Gastroesophageal sphincter (tissue), 4 donors: ENCODE results near the gene RAB11A. TPM values are rescaled to one million over a fixed set of nuclear protein-coding genes. Genes with fewer than 3 reads are reported as not detected.

Experiments used
- ATAC-seq: fragments of 150-250 bp; one replicate; pipeline ENCODE4 v1.9.1; 2016; ENCODE audit warnings: mild to moderate bottlenecking, moderate library complexity
- H3K27ac ChIP-seq, 4 donors: fragments of 200-600 bp; sonication (generic) in 3 of 4; 1 replicate in 3 of 4; 2 replicates in 1 of 4; pipeline ENCODE4 v1.5.1; 2016 to 2019
- H3K27me3 ChIP-seq: fragments of 200-600 bp; sonication (generic); one replicate; pipeline ENCODE4 v1.5.1; 2019
- H3K36me3 ChIP-seq, 2 donors: fragments of 200-600 bp; sonication (generic); one replicate each; pipeline ENCODE4 v1.5.1; 2019; ENCODE audit warnings: control low read depth in 1 of 2
- H3K4me1 ChIP-seq, 3 donors: fragments of 200-600 bp; sonication (generic); 1 replicate in 2 of 3; 2 replicates in 1 of 3; pipeline ENCODE4 v1.5.1; 2016 to 2019; ENCODE audit warnings: control low read depth in 2 of 3
- H3K4me3 ChIP-seq, 2 donors: fragments of 200-600 bp; sonication (generic); one replicate each; pipeline ENCODE4 v1.5.1; 2019; ENCODE audit warnings: mild to moderate bottlenecking in 1 of 2, moderate library complexity in 1 of 2
- H3K9me3 ChIP-seq, 3 donors: fragments of 200-600 bp; sonication (generic); one replicate each; pipeline ENCODE4 v1.5.1; 2017 to 2019; ENCODE audit warnings: control low read depth in 2 of 3
- CTCF ChIP-seq, 4 experiments: fragments of 200-600 bp in 2 of 4; fragments of 450-650 bp in 2 of 4; sonication (generic) in 1 of 4; IDR thresholded peaks; one replicate each; pipeline ENCODE4 v1.5.1; 2017 to 2019; ENCODE audit warnings: antibody characterized with exemption in 4 of 4, mild to moderate bottlenecking in 2 of 4, moderate library complexity in 2 of 4
- EP300 ChIP-seq: sonication (generic); formaldehyde crosslinking; IDR thresholded peaks from one replicate; pipeline ENCODE4 v1.6.1; 2017; ENCODE audit warnings: antibody characterized with exemption, mild to moderate bottlenecking
- POLR2A ChIP-seq, 2 donors: fragments of 450-650 bp; IDR thresholded peaks; one replicate each; pipeline ENCODE4 v1.6.1; 2017; ENCODE audit warnings: antibody characterized with exemption in 2 of 2, mild to moderate bottlenecking in 2 of 2, moderate library complexity in 1 of 2
- POLR2AphosphoS5 ChIP-seq: sonication (generic); formaldehyde crosslinking; IDR thresholded peaks from one replicate; pipeline ENCODE4 v1.6.1; 2017; ENCODE audit warnings: antibody characterized with exemption
- WGBS, 2 donors: methylation state at CpG; one replicate each; pipeline ENCODE4 v1.1.5; 2018; ENCODE audit warnings: low coverage in 1 of 2; 5-methylcytosine and 5-hydroxymethylcytosine counted together
- total RNA-seq, 4 donors: library from RNA; depleted of rRNA; stranded (reverse); fragments of >200 nt; gene quantifications; one replicate each; pipeline ENCODE4 v1.1.0, GENCODE V29; 2016

The RAB11A gene
- total RNA-seq, 4 donors from 2014 or later = 120 to 257 (median 135) TPM

GRCh38 chr15:65873256-65873655 lies 4.0 kb downstream of the RAB11A start:
- no peak for TF ChIP-seq EP300
- no peak for TF ChIP-seq POLR2AphosphoS5
- TF ChIP-seq POLR2A (IDR thresholded peaks at IDR 0.05) = no peak
- no peak for TF ChIP-seq CTCF (IDR thresholded peaks at IDR 0.05)
- Histone ChIP-seq H3K9me3 (no peaks in the 10 kb centered on the region), H3K27ac (peak overlapping the region in 1 of 4 donors; percentile 96), H3K4me1 (peaks cover 0 to 61% (median 0%) of the 10 kb centered on the region in 3 donors), H3K36me3 (peaks cover 0 to 30% of the 10 kb centered on the region in 2 donors), H3K4me3 (no peak overlapping the region), H3K27me3 (no peaks in the 10 kb centered on the region)
- no peak for ATAC-seq

DNA sequence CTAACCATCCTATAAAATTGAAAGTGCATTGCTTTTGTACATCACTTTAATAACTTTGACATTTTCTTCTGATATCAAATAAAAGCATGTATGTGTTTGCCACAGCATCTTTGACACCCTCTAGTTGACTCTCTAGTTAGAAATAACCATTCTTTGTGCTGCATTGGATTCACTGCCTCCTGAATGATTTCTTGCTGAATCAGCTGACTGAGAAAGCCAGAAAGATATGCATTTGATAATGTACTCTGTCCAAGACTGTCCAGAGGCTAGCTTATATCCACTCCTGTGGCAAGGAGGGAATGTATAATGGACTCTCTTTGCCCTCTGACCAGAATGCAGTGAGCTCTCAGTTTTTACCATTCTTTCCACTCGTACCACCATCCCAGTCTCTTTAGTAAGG lies 6.2 kb downstream of the RAB11A start:
- Histone ChIP-seq H3K4me1 (peaks cover 0 to 55% (median 0%) of the 10 kb centered on the region in 3 donors), H3K9me3 (no peaks in the 10 kb centered on the region), H3K27me3 (no peaks in the 10 kb centered on the region), H3K36me3 (peaks cover 0 to 52% of the 10 kb centered on the region in 2 donors), H3K4me3 (no peak overlapping the region), H3K27ac (no peak overlapping the region)
- TF ChIP-seq POLR2AphosphoS5 (no peak), POLR2A (IDR thresholded peaks at IDR 0.05) (no peak), CTCF (IDR thresholded peaks at IDR 0.05) (no peak), EP300 (no peak)
- no peak for ATAC-seq
- 86% methylated on average over 1 of the region's 1 CpG for WGBS, 2 donors

DNA sequence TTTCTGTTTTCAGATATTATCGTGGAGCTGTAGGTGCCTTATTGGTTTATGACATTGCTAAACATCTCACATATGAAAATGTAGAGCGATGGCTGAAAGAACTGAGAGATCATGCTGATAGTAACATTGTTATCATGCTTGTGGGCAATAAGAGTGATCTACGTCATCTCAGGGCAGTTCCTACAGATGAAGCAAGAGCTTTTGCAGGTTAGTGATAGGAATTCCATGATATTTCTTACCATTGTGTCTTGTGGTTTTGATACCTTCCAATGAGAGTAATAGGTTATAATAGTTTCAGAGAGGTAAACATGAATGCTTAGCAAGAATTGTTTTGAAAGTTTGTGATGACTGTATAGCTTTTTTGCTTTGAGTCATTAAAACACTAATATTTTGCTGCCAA lies 8.5 kb downstream of the RAB11A start:
- Histone ChIP-seq H3K4me1 (peaks cover 0 to 39% (median 0%) of the 10 kb centered on the region in 3 donors), H3K27me3 (no peaks in the 10 kb centered on the region), H3K9me3 (no peaks in the 10 kb centered on the region), H3K27ac (no peak overlapping the region), H3K4me3 (no peak overlapping the region), H3K36me3 (peaks cover 0 to 69% of the 10 kb centered on the region in 2 donors)
- 78 to 84% methylated on average over 3 of the region's 3 CpGs for WGBS, 2 donors
- ATAC-seq = no peak
- TF ChIP-seq POLR2A (IDR thresholded peaks at IDR 0.05) (no peak), POLR2AphosphoS5 (no peak), EP300 (no peak), CTCF (IDR thresholded peaks at IDR 0.05) (no peak)

GRCh38 chr15:65881766-65882434 lies 12.6 kb downstream of the RAB11A start:
- no peak overlapping the region for H3K27ac ChIP-seq
- TF ChIP-seq CTCF (IDR thresholded peaks at IDR 0.05) (no peak), POLR2A (IDR thresholded peaks at IDR 0.05) (no peak), EP300 (no peak), POLR2AphosphoS5 (no peak)
- H3K4me1 ChIP-seq = peaks cover 0 to 7% (median 0%) of the 10 kb centered on the region in 3 donors
- peaks cover 0 to 91% of the 10 kb centered on the region in 2 donors for H3K36me3 ChIP-seq
- WGBS, 2 donors = 70 to 73% methylated on average over 3 of the region's 3 CpGs
- H3K27me3 ChIP-seq = no peaks in the 10 kb centered on the region
- H3K9me3 ChIP-seq = no peaks in the 10 kb centered on the region
- ATAC-seq = no peak
- H3K4me3 ChIP-seq = no peak overlapping the region

DNA sequence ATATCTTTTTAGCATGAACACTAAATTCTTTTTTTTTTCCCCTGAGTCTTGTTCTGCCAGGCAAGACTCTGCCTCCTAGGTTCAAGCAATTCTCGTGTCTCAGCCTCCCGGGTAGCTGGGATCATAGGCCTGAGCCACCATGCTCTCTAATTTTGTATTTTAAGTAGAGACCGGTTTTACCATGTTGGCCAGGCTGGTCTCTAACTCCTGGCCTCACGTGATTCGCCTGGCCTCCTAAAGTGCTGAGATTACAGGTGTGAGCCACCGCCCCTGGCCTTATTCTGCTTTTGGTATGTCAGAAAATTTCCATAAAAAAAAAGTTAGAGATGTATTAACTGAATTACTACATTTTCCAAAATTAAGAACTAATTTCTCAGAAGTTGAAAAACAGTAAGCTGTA lies 14.3 kb downstream of the RAB11A start:
- Histone ChIP-seq H3K4me3 (no peak overlapping the region), H3K9me3 (no peaks in the 10 kb centered on the region), H3K4me1 (peaks cover 0 to 7% (median 0%) of the 10 kb centered on the region in 3 donors), H3K27ac (no peak overlapping the region), H3K27me3 (no peaks in the 10 kb centered on the region), H3K36me3 (peaks cover 7 to 91% of the 10 kb centered on the region in 2 donors)
- TF ChIP-seq CTCF (IDR thresholded peaks at IDR 0.05) (no peak), POLR2A (IDR thresholded peaks at IDR 0.05) (no peak), EP300 (no peak), POLR2AphosphoS5 (no peak)
- WGBS, 2 donors = 90 to 92% methylated on average over 2 to 5 of the region's 6 CpGs
- no peak for ATAC-seq
